ENCODE measurements around the gene MRPS23.

Gene MRPS23

GRCh38 chr17:57849874-57850754, at the start of gene MRPS23:
TSS of gene MRPS23 (minus strand) at chr17:57850044. CDS start at chr17:57850010, 34 bp downstream.
- DNase-seq: peak; percentile 97

DNA sequence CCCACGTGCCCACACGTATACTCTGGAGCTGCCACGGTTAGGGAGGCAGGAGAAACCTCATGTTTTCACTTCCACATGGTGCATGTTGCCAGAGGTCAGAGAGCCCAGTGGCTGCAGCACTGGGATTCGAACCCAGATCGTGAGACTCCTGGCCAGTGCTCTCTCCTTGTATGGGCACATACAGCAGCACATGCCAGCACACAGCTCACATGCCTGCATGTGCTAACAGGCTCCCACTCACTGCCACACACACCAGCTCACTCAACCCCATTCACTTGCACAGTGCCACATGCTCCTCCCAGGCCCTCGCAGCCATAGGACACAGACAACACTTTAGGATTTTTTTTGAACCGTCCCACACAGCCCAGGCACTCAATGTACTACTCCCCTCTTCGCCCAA, 49.5 kb upstream of the MRPS23 start:
- no peak for DNase-seq

DNA sequence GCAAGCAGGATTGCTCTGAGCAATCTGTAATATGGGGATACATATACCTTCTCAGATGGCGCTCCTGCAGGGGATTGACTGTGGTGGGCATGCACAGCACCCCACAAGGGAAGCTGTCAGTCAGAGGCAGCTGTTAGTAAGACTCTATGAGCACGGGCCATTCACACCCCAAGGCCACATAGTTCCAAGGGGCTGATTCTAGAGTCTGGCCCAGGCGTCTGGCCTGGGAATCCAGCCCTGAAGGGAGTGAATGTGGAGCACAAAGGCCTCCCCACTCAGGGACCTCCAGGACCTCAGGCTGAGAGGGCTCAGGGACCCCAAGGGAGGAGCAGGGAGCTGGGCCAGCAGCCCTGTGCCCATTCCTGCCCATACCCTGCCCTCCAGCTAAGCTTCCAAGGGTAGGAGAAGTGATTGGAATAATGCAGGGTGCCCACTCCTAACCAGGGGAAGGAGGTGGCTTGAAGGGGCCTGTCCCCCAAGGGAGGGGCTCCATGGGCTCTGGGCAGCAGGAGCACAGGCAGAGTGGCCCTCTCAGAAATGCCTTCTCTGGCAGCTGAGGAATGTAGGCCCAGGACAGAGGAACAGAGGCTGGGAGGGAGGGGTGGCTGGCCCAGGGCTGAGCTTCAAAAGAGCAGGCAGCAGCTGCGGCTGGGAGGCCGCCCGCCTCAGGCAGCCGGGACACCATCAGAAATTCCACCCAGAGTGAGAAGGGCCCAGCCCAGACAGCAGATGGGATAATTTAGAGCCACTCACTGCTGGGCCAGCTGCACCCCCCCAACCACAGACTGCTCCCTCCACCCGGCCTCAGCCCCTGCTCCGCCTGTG, 48.9 kb upstream of the MRPS23 start:
- peak; percentile 91 for DNase-seq

GRCh38 chr17:57895382-57896060, 45.7 kb upstream of the MRPS23 start:
- DNase-seq: peak; percentile 86

GRCh38 chr17:57894848-57895247, 45.0 kb upstream of the MRPS23 start:
- no peak for DNase-seq

DNA sequence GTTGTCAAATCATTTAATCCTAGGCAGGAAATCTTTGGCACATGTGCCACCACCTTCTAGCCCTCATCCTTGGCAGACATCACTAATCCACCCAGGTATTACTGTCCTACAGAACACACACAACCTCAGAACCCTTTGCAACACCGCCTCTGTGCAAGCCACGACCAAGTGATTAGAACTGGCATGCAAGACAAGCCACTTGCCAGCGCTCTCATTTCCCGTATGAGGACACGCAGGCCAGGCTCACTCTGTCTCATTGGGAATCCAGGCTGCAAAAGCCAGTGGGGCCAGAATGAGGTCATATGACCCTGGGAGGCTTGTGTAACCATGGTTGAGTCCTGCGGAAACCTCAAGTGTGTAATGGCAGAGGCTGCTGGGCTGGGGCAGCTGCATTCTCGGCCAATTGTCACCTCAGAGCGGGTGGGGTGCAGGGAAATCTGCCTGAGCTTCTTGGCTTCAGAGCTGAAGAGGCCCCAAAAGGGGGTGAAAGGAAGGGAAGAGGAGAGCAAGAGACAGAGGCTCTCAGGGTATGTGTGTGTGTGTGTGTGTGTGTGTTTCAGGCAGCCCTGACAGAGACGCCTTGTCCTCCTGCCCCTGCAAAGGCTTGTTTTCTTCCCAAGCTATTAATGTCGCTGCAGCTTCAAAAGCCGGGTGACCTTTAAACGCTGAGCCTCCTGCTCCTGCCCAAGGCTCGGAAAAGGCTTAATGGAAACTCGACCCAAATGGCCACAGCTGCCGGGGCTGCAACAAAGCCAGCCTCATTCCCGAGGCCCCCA, 43.2 kb upstream of the MRPS23 start:
- peak; percentile 94 for DNase-seq

DNA sequence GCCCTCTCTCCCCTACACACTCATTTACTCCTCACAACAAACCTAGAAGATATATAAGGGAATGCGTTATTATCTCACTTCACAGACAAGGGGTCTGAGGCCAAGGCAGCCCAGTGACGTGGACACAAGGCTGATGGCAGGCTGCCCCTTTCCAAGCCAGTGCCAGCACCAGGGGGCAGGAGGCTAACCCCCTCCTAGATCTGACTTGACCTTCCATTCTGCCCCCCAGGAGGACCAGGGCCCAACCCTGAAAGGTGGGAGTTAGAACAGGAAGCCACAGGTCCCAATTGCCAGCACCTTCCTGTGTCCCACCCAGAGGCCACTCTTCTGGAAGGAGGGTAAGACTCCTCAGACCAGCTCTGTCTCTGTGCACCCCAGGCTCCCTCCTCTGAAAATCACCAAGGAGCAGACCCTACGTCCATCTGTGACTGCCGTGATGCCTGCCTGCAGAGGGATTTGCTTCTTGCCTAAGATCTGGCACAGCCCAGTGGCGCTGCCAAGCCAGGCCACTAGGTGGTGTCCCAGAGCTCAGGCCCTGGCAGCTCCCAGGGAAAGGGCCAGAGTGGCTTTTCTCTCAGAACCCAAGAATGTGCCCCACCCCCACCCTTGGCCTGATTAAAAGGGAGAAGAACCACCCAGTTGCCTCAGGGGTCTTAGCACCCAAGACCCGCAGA, 42.4 kb upstream of the MRPS23 start:
- peak; percentile 91 for DNase-seq

- DNase-seq: no peak
Measured at GRCh38 chr17:57890857-57891232, 41.0 kb upstream of the MRPS23 start.

DNA sequence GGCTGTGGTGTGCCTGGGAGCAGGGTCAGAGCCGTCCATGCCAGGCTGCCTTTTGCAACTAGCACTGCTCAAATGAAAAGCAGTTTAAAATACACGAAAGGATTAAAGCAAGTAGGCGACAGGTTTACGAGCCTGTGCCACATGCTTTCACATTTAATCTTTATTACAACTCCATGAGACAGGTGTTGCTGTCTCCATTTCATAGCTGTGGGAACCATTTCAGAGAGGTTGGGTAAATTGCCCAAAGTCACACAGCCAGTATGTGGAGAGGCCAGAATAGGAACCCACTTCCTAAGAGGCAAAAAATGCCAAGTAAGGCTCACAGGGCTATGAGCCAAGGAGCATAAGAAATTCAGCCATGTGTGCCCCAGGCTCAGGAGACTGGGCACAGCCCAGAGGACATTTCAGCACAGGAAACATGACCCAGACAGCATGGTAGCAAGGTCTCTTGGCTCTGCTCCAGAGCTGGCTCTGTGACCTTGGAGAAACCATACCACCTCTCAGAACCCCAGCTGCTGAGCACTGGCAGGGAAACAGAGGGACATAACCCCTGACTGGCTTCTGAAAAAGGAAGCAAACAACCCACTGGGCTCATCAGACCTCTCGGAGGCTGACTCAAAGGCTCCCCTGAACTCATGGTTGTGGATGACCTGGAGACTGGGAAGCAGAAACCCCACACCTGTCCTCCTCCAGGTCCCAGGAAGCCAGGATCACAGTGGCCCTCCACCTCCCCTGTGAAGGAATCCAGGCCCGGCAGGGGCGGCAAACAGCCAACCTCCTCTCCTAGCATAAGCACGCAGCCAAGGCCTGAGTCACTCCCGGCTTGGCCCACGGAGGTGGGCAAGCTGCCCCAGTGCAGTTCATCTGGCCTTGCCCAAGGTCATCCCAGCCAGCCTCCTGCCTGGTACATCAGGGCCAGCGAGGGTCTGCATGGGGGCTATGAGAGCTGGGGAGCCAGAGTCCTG, 40.3 kb upstream of the MRPS23 start:
- DNase-seq: no peak

- no peak for DNase-seq
Measured at GRCh38 chr17:57889252-57889651, 39.4 kb upstream of the MRPS23 start.

- no peak for DNase-seq
Measured at GRCh38 chr17:57888311-57889216, 38.7 kb upstream of the MRPS23 start.

DNA sequence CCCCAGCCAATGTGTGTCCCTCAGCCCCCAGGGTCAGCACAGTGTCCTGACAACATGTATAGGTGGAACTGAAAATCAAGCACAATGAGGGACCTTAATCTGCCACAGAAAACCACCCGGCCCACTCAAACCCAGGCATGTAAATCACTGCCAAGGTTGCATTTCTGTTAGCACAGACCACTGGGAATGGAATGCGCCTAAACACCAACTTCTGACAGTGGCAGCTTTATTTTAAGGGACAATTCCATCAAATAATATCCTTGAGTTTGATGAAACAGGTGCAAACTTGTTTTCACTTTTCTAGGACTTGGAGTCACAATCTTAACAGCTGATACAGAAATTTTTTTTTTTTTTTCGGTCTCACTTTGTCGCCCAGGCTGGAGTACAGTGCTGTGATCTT, 37.3 kb upstream of the MRPS23 start:
- DNase-seq: no peak

GRCh38 chr17:57886020-57886419, 36.2 kb upstream of the MRPS23 start:
- no peak for DNase-seq

GRCh38 chr17:57885148-57885915, 35.5 kb upstream of the MRPS23 start:
- no peak for DNase-seq

DNA sequence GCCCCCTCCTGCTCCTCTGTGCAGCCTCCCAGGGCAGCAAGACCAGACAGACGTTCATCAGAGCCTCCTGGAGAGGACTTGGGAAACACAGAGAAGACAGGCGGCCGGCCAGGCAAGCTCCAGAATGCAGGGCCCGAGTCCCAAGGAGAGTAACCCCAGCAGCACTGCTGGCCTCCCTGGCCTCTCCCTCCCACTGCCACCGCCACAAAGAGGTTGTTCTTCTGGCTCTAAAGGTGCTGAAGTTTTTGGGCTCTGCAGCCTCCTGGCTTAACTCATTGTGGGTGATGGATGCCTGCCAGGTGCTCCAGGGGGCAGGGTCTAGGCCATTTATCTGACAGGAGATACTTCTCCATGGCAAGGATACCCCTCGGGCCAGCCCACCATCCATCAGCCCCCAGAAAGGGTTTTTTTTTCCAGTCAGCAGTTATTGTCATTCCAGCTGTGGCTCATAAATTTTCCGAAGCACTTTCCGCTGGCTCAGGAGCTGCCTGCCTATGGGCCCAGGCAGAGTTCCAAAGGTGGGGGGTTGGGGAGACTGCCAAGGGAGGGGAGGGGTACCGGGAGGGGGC, 32.0 kb upstream of the MRPS23 start:
- peak; percentile 86 for DNase-seq

GRCh38 chr17:57881143-57881542, 31.3 kb upstream of the MRPS23 start:
- peak; percentile 82 for DNase-seq

- DNase-seq: no peak
Measured at GRCh38 chr17:57880086-57880456, 30.2 kb upstream of the MRPS23 start.

- no peak for DNase-seq
Measured at GRCh38 chr17:57879437-57880085, 29.7 kb upstream of the MRPS23 start.
